Mesendoderm (in vitro differentiated cells): ENCODE results near the gene MAP2K3.
"Not testable (repeated sequence)": the region's sequence is repeated elsewhere in the genome, so short reads cannot be mapped to it uniquely, and the experiment has no call there.

Experiments
- DNase-seq: peaks from one replicate; pipeline ENCODE4 v3.0.0; 2013
- H2AK5ac ChIP-seq: 2 replicates; pipeline ENCODE4 v1.6.1; 2013; ENCODE audit warnings: low read length, inconsistent platforms
- H2BK120ac ChIP-seq: 2 replicates; pipeline ENCODE4 v1.6.1; 2013; ENCODE audit warnings: low read depth, mild to moderate bottlenecking, low read length, moderate library complexity, mixed read lengths
- H2BK15ac ChIP-seq: replicated peaks from 2 replicates; pipeline ENCODE4 v1.6.1; 2013; ENCODE audit warnings: low read depth, mild to moderate bottlenecking, moderate library complexity
- H2BK5ac ChIP-seq: 2 replicates; pipeline ENCODE4 v1.6.1; 2013; ENCODE audit warnings: low read length, inconsistent platforms
- H3K18ac ChIP-seq: 2 replicates; pipeline ENCODE4 v1.6.1; 2013; ENCODE audit warnings: mild to moderate bottlenecking, low read length, mixed read lengths
- H3K23ac ChIP-seq: one replicate; pipeline ENCODE4 v1.6.1; 2013; ENCODE audit warnings: low read length
- H3K27ac ChIP-seq: 2 replicates; pipeline ENCODE4 v1.5.1; 2013; ENCODE audit warnings: low read depth, mild to moderate bottlenecking, inconsistent platforms, low read length, moderate library complexity
- H3K27me3 ChIP-seq: 2 replicates; pipeline ENCODE4 v1.6.1; 2013; ENCODE audit warnings: low read length, control low read depth, mild to moderate bottlenecking, inconsistent platforms; ENCODE audit not compliant: insufficient read depth, poor library complexity
- H3K36me3 ChIP-seq: 2 replicates; pipeline ENCODE4 v1.6.1; 2013; ENCODE audit warnings: low read length, inconsistent platforms; ENCODE audit not compliant: control insufficient read depth, insufficient read depth
- H3K4ac ChIP-seq: one replicate; pipeline ENCODE4 v1.6.1; 2013; ENCODE audit warnings: low read depth, mild to moderate bottlenecking, low read length, moderate library complexity
- H3K4me1 ChIP-seq: 2 replicates; pipeline ENCODE4 v1.6.1; 2013; ENCODE audit warnings: low read depth, low read length, inconsistent platforms; ENCODE audit not compliant: control insufficient read depth
- H3K4me2 ChIP-seq: 2 replicates; pipeline ENCODE4 v1.6.1; 2013; ENCODE audit warnings: low read length
- H3K4me3 ChIP-seq: 2 replicates; pipeline ENCODE4 v1.5.1; 2013; ENCODE audit warnings: mild to moderate bottlenecking, low read length
- H3K56ac ChIP-seq: one replicate; pipeline ENCODE4 v1.6.1; 2013; ENCODE audit warnings: low read length
- H3K79me1 ChIP-seq: 2 replicates; pipeline ENCODE4 v1.6.1; 2013; ENCODE audit warnings: low read length, inconsistent platforms
- H3K79me2 ChIP-seq: 2 replicates; pipeline ENCODE4 v1.6.1; 2013; ENCODE audit warnings: mild to moderate bottlenecking, low read length; ENCODE audit not compliant: control insufficient read depth, insufficient read depth
- H3K9ac ChIP-seq: 2 replicates; pipeline ENCODE4 v1.6.1; 2013; ENCODE audit warnings: low read length, inconsistent platforms
- H4K5ac ChIP-seq: one replicate; pipeline ENCODE4 v1.6.1; 2013; ENCODE audit warnings: low read length
- H4K8ac ChIP-seq: one replicate; pipeline ENCODE4 v1.6.1; 2013; ENCODE audit warnings: low read depth, mild to moderate bottlenecking, control low read depth, low read length, moderate library complexity
- WGBS: extraction: QIAGEN DNeasy Blood & Tissue Kit; methylation state at CpG from one replicate; pipeline ENCODE4 v1.1.7; 2013; ENCODE audit warnings: low lambda C conversion rate, missing lambda C conversion rate; ENCODE audit not compliant: insufficient coverage; ENCODE audit errors: extremely low coverage; 5-methylcytosine and 5-hydroxymethylcytosine counted together

Gene MAP2K3

DNA sequence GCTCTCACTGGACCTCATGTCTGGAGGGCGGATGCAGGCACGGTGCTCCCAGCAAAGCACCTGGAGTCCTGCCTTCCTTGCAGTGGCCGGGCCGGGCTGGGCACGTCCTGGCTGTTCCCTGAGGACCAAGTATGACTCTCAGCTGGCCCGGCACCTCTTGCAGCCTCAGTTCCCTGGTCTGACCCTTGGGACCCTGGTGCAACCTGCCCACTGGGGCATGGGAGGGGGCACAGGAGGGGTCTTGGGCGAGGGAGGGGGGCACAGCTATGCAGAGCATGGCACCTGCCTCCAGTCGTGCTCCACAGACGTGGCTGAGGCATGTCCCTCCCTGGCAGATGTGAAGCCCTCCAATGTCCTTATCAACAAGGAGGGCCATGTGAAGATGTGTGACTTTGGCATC is 19.6 kb downstream of the MAP2K3 start:
- Histone ChIP-seq H3K4me2 (no peak overlapping the region), H3K27me3 (no peaks in the 10 kb centered on the region), H3K9ac (no peak overlapping the region), H3K27ac (no peak overlapping the region), H2BK120ac (no peak overlapping the region), H3K23ac (no peak overlapping the region), H2BK5ac (no peak overlapping the region), H3K79me2 (no peaks in the 10 kb centered on the region), H3K36me3 (peaks cover 7% of the 10 kb centered on the region), H2BK15ac (no peak overlapping the region), H3K79me1 (no peaks in the 10 kb centered on the region), H3K4me3 (no peak overlapping the region), H4K5ac (no peak overlapping the region), H3K4me1 (no peaks in the 10 kb centered on the region), H3K4ac (no peak overlapping the region), H4K8ac (no peak overlapping the region), H3K18ac (no peak overlapping the region), H3K56ac (no peak overlapping the region), H2AK5ac (no peak overlapping the region)
- DNase-seq, result no peak
- WGBS, result no CpG with 5 or more reads among the region's 9 CpGs

DNA sequence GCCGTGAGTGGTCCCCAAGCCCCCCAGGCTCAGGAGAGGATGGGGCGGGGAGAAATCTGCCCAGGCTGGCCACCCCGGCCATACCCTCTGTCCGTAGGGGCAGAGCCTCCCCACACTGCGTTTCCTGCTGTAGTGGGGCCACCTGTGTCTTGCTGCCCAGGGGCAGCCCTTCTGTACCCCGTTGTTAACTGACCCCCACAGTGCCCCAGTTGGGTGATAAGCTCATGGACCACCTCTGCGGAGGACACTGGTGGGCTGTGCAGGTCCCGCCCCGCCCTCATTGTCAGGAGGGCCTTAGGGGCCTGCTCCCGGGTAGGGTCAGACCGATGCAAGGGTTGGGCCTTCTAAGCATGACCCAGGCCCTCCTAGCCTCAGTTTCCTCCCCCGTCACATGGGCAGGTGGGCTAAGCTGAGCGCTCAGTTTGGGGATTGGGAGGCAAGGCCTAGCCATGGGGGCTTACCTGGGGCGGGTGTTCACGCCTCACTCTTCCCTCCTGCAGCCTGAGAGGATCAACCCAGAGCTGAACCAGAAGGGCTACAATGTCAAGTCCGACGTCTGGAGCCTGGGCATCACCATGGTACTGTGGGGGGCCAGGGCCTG is 20.1 kb downstream of the MAP2K3 start:
- not testable (repeated sequence) for H3K56ac ChIP-seq, H2AK5ac ChIP-seq, H2BK15ac ChIP-seq, H4K8ac ChIP-seq, H3K79me2 ChIP-seq, H3K4me2 ChIP-seq, H3K9ac ChIP-seq, H3K36me3 ChIP-seq, H3K4me1 ChIP-seq, H4K5ac ChIP-seq, H2BK120ac ChIP-seq, H3K4me3 ChIP-seq, H3K79me1 ChIP-seq, H2BK5ac ChIP-seq, H3K18ac ChIP-seq, H3K23ac ChIP-seq, H3K27me3 ChIP-seq, H3K27ac ChIP-seq, DNase-seq, H3K4ac ChIP-seq
- WGBS, result no CpG with 5 or more reads among the region's 17 CpGs

DNA sequence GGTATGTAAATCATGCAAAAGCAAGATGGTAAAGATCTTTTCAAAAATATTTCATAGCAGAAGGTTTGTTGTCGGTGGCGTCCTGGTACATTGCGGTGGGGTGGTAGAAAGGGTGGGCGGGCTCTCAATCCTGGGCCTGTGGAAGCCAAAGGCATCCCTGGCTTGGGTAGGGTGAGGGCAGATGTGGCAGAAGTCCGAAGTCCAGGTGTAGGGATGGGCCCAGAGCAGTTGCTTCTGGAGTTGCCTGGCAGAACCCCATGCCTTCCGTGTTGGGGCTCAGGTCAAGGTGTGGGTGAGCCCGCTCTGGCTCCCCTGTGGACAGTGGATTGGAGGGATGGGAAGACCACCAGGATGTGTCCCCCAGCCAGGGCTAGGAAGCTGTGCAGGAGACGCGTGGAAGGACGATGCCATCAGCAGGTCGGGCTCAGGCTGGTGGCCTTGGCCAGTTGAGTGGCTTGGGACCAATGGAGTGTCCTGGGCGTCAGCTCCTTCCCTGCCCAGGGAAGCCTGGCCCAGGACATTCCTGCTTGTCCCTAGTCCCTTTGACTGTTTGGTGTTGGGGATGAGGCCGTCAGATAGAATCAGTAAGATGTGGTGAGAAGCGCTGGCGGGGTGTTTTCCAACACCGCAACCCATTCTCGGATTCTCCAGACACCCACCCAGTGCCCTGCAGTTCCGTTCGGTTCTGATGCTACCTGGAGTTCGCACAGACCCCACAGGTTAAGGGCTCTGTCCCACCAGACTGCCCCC is 21.1 kb downstream of the MAP2K3 start:
- H3K4me2 ChIP-seq, DNase-seq, H3K4ac ChIP-seq, H2AK5ac ChIP-seq, H4K5ac ChIP-seq, H3K79me2 ChIP-seq, H4K8ac ChIP-seq, H3K23ac ChIP-seq, H3K4me3 ChIP-seq, H3K4me1 ChIP-seq, H3K56ac ChIP-seq, H3K36me3 ChIP-seq, H3K27me3 ChIP-seq, H3K9ac ChIP-seq, H2BK15ac ChIP-seq, H2BK5ac ChIP-seq, H3K27ac ChIP-seq, H3K79me1 ChIP-seq, H2BK120ac ChIP-seq, H3K18ac ChIP-seq: not testable (repeated sequence)
- no CpG with 5 or more reads among the region's 20 CpGs for WGBS

DNA sequence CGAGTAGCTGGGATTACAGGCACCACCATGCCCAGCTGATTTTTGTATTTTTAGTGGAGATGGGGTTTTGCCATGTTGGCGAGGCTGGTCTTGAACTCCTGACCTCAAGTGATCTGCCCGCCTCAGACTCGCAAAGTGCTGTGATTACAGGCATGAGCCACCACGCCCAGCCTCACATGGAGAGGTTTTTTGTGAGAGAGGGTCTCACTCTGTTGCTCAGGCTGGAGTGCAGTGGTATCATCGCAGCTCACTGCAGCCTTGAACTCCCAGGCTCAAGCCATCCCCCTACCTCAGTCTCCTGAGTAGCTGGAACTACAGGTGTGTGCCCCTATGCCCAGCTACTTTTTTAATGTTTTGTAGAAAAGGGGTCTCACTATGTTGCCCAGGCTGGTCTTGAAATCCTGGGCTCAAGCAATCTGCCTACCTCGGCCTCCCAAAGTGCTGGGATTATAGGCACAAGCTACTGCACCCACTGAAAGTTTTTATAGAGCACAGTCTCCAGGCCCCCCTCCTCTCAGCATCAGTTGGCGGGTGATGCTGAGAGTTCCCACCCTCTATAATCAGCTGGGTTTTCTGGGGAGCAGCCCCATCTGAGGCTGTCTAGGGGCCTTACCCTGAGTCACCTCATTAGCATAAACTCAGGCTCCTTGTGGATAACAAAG is 22.2 kb downstream of the MAP2K3 start:
- no CpG with 5 or more reads among the region's 8 CpGs for WGBS
- H3K27ac ChIP-seq, H3K56ac ChIP-seq, H3K4ac ChIP-seq, H3K79me2 ChIP-seq, DNase-seq, H3K4me3 ChIP-seq, H4K8ac ChIP-seq, H3K9ac ChIP-seq, H4K5ac ChIP-seq, H2BK15ac ChIP-seq, H3K18ac ChIP-seq, H2AK5ac ChIP-seq, H3K36me3 ChIP-seq, H3K4me2 ChIP-seq, H2BK120ac ChIP-seq, H3K79me1 ChIP-seq, H3K4me1 ChIP-seq, H3K27me3 ChIP-seq, H3K23ac ChIP-seq, H2BK5ac ChIP-seq: not testable (repeated sequence)

DNA sequence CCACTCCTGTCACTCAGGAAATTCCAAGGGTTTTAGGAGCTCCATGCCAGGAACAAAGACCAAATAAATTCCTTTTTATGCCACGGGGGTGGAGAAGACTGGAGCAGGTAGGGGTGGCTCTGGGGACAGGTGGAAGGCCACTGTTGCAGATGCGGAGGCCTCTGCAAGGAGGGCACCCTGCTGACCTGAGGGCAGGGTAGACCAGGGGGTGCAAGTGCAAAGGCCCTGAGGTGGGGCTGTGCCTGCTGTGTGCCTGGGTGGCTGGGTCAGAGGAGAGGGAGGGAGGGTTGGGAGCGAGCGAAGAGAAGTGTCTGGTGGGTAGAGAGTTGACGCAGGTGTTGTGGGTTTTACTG is 22.7 kb downstream of the MAP2K3 start:
- H3K23ac ChIP-seq, H3K4ac ChIP-seq, H3K4me3 ChIP-seq, H3K79me2 ChIP-seq, H3K79me1 ChIP-seq, DNase-seq, H2BK120ac ChIP-seq, H3K4me1 ChIP-seq, H2BK5ac ChIP-seq, H3K36me3 ChIP-seq, H3K56ac ChIP-seq, H2AK5ac ChIP-seq, H4K5ac ChIP-seq, H3K4me2 ChIP-seq, H3K9ac ChIP-seq, H3K18ac ChIP-seq, H3K27me3 ChIP-seq, H4K8ac ChIP-seq, H2BK15ac ChIP-seq, H3K27ac ChIP-seq: not testable (repeated sequence)
- no CpG with 5 or more reads among the region's 5 CpGs for WGBS
